RWPE2 (cell line): ENCODE measurements around the gene TTF2.
A peak's percentile ranks its signal among the peaks of the same experiment; 100 is the strongest.

Experiments used
- ATAC-seq: fragments of 200-7000 bp; cut with Tn5 transposase; 3 replicates; pipeline ENCODE4 v1.9.1; 2021; ENCODE audit warnings: low read depth
- DNase-seq: peaks from one replicate; pipeline ENCODE4 v3.0.0-alpha.2; 2020; ENCODE audit warnings: low spot score
- H3K27ac ChIP-seq: fragments of 450-650 bp; 2 replicates; pipeline ENCODE4 v1.5.1; 2017; ENCODE audit warnings: mild to moderate bottlenecking; ENCODE audit not compliant: poor library complexity, severe bottlenecking
- H3K27me3 ChIP-seq: fragments of 250-450 bp; sonication (Bioruptor Pico); 2 replicates; pipeline ENCODE4 v1.5.1; 2021; ENCODE audit warnings: mild to moderate bottlenecking, moderate library complexity; ENCODE audit not compliant: insufficient read depth, poor library complexity, severe bottlenecking
- H3K36me3 ChIP-seq: fragments of 250-450 bp; sonication (Bioruptor Pico); 2 replicates; pipeline ENCODE4 v1.5.1; 2020; ENCODE audit warnings: low read depth, mild to moderate bottlenecking, moderate library complexity
- H3K4me1 ChIP-seq: fragments of 250-450 bp; sonication (Bioruptor Pico); 2 replicates; pipeline ENCODE4 v1.5.1; 2021; ENCODE audit warnings: mild to moderate bottlenecking, moderate library complexity; ENCODE audit not compliant: insufficient read depth, poor library complexity, severe bottlenecking
- H3K4me3 ChIP-seq: fragments of 250-450 bp; sonication (Bioruptor Pico); 2 replicates; pipeline ENCODE4 v1.5.1; 2021; ENCODE audit warnings: mild to moderate bottlenecking, moderate library complexity; ENCODE audit not compliant: severe bottlenecking
- H3K9me3 ChIP-seq: fragments of 250-450 bp; sonication (Bioruptor Pico); 2 replicates; pipeline ENCODE4 v1.5.1; 2021; ENCODE audit warnings: mild to moderate bottlenecking, moderate library complexity; ENCODE audit not compliant: severe bottlenecking
- TF ChIP-seq, protein P1 (sequence below): fragments of 450-650 bp; IDR thresholded peaks from one replicate; pipeline ENCODE4 v1.5.1; 2017; ENCODE audit warnings: mild to moderate bottlenecking, moderate library complexity; ENCODE audit not compliant: poor library complexity, severe bottlenecking

The TTF2 gene

DNA sequence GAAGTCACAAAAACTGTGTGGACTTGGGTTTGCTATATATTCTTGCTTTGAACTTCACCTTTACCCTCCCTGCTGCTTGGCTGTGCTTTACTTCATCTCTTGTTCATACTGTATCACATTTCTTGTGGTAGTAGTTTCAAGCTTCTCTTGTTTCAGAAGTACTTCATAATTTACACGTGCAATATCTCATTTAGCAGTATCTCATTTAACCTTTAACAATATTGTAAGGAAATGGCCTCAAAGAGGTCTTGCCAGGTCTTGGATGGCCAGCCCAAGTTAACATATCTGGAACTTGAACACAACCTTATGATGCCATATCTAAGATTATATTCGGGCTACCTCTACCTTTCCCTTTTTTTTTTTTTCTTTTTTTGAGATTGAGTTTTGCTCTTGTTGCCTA, 63.1 kb downstream of the TTF2 start:
- peaks cover 3% of the 10 kb centered on the region for H3K4me1 ChIP-seq
- H3K9me3 ChIP-seq, result no peaks in the 10 kb centered on the region
- H3K27me3 ChIP-seq, result no peaks in the 10 kb centered on the region
- no peak overlapping the region for H3K4me3 ChIP-seq
- no peaks in the 10 kb centered on the region for H3K36me3 ChIP-seq
- no peak overlapping the region for H3K27ac ChIP-seq
- DNase-seq (no peak), ATAC-seq (no peak)
- TF ChIP-seq, protein P1, sequence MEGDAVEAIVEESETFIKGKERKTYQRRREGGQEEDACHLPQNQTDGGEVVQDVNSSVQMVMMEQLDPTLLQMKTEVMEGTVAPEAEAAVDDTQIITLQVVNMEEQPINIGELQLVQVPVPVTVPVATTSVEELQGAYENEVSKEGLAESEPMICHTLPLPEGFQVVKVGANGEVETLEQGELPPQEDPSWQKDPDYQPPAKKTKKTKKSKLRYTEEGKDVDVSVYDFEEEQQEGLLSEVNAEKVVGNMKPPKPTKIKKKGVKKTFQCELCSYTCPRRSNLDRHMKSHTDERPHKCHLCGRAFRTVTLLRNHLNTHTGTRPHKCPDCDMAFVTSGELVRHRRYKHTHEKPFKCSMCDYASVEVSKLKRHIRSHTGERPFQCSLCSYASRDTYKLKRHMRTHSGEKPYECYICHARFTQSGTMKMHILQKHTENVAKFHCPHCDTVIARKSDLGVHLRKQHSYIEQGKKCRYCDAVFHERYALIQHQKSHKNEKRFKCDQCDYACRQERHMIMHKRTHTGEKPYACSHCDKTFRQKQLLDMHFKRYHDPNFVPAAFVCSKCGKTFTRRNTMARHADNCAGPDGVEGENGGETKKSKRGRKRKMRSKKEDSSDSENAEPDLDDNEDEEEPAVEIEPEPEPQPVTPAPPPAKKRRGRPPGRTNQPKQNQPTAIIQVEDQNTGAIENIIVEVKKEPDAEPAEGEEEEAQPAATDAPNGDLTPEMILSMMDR, result no peak

DNA sequence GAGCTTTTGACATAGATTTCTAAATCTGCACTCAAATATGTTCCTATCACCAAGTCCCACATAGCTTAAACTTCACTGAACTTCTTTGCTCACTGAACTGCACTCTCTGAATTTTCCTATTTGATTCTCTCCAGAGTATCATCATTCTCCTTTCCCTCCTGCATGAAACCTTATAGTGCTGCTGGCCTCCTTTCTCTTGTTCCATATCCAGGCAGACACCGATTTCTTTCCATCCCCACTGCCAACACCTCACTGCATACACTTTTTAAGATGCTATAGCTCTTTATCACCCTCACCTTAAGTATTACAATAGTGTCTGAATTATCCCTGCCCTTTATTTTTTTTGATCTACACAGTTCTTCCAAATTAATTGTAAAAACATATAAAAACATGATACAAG, 64.5 kb downstream of the TTF2 start:
- Histone ChIP-seq H3K27ac (no peak overlapping the region), H3K36me3 (no peaks in the 10 kb centered on the region), H3K9me3 (no peaks in the 10 kb centered on the region), H3K4me3 (no peak overlapping the region), H3K27me3 (no peaks in the 10 kb centered on the region), H3K4me1 (peaks cover 3% of the 10 kb centered on the region)
- TF ChIP-seq, protein P1, result no peak
- ATAC-seq (no peak), DNase-seq (no peak)

DNA sequence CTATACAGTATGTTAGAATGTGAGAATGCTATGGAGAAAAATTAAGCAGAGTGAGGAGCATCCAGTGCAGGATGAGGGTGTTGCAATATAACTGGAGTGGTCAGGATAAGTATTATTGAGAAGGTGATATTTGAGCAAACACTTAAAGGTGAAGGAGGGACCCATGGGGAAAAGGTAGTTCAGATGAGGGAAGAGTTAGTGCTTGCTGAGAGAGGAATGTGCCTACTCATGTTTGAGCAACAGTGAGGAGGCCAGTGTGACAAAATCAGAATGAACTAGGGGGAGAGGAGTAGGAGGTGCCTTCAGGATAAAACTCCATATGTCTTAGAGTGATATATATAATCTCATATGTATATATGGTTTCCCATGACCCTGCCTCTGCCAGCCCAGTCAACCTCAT, 67.7 kb downstream of the TTF2 start:
- Histone ChIP-seq H3K27ac (no peak overlapping the region), H3K9me3 (no peaks in the 10 kb centered on the region), H3K4me3 (no peak overlapping the region), H3K27me3 (no peaks in the 10 kb centered on the region), H3K4me1 (no peaks in the 10 kb centered on the region), H3K36me3 (no peaks in the 10 kb centered on the region)
- DNase-seq (no peak), ATAC-seq (no peak)
- TF ChIP-seq, protein P1, result no peak

DNA sequence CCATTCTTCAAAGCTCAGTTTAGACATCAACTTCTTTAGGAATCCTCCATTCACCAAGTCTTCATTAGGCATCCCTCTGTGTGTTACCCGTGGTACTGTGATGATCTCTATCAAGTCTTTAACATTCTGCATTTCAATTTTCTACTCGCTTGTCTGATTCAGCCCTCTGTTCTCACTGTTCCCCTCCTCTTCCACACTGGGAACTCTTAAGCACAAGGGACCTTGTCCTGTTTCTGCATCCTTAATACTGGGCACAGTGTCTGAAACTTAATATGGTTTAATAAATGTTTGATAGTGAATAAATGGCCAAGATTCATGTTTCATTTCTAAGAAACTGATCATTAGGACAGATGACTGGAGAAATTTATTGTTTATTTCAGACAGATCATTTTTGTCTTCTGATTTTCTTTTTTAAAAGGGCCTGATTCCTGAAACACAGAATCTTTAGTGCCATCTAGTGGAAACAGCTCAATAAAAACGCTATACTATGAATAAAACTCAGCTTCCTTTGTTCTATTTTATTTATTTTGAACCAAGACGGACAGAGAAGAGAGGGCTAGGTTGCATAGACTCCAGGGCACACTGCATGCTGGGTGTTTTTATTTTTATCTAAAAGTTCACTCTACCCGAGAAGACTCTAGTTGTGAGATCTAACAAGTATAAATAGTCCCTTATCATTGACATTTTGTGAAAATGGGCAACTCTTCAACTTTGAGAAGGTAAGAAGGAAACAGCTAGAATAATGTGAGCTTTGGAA, 68.4 kb downstream of the TTF2 start:
- DNase-seq (no peak), ATAC-seq (peak; percentile 55; the same call in 2 of the 3 replicates)
- no peak overlapping the region for H3K27ac ChIP-seq
- H3K27me3 ChIP-seq, result no peaks in the 10 kb centered on the region
- H3K4me3 ChIP-seq, result no peak overlapping the region
- H3K9me3 ChIP-seq, result no peaks in the 10 kb centered on the region
- no peaks in the 10 kb centered on the region for H3K36me3 ChIP-seq
- TF ChIP-seq, protein P1, result peak; percentile 82
- no peaks in the 10 kb centered on the region for H3K4me1 ChIP-seq

DNA sequence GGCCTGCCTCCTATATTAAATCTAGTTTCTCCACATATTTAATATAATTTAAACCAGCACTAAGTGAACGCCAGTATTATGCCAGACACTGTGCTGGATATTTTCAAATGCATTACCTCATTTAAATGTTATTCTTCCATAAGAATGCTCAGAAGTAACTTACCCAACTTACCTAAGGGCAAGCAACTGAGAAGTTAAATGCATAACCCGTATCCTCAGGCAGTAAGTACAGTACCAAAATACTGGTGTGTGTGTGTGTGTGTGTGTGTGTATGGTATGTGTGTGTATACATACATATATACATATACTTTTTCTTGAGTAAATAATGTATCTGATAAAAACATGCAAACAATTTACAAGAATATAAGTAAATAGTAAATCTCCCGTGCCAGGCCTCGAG, 70.4 kb downstream of the TTF2 start:
- H3K36me3 ChIP-seq, result no peaks in the 10 kb centered on the region
- TF ChIP-seq, protein P1, result no peak
- no peaks in the 10 kb centered on the region for H3K9me3 ChIP-seq
- DNase-seq, result no peak
- H3K27ac ChIP-seq, result no peak overlapping the region
- ATAC-seq, result no peak
- no peak overlapping the region for H3K4me3 ChIP-seq
- no peaks in the 10 kb centered on the region for H3K27me3 ChIP-seq
- no peaks in the 10 kb centered on the region for H3K4me1 ChIP-seq
